ENCODE results near the gene ALDH1A2.
"Not testable (repeated sequence)": the region's sequence is repeated elsewhere in the genome, so short reads cannot be mapped to it uniquely, and the experiment has no call there.

Gene ALDH1A2
- total RNA-seq = 0.15 to 0.22 reads per million in 2 donors

DNA sequence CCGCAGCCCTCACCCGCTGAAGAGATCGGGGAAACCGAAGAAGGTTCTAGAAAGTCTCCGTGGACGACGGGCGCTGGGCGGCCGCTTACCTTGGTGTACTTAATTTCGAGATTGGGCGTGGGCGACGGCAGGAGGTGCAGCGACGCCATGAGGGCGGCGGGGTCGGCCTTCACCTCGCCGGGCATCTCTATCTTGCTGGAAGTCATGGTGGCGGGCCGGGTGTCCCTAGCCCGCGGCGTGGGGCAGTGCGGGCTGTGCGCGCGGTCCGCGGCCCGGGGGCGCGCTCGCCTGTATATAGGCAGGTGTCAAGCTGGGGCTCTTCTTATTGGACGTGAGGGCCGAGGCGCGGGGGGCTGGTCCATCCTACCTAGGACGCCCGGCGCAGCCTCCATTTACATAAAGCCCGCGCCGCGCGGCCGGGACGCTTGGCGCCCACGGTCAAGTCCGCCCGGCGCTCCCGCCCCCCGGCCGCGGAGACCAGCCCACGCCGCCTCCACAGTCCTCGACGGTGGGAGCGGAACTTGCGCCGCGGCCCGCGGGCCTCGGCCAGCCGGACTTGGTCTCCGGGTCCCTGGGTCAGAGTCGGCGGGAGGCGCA, at the start of gene ALDH1A2:
Gene ALDH1A2, minus strand, starts transcription at position 267 of the 597 bp plus-strand sequence. Its CDS starts 61 bp downstream, at position 206.
- no peak for DNase-seq

DNA sequence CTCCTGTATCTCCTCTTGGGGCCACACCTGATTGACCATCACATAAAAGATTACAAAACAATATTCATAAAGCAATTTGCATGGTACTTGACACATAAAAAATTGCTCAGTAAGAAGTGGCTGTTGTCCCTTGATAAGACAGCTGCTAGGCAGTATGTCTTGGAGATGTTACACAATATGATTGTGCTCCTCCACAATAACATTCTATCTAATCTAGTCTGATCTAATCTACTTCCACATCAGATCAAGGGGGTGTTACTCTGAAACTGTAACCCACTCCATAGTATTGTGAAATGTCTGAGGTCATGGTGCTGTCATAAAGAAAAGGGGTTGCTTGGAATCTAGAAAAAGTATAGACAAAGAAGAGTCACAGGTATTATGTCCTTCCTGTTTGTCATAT, 49.3 kb upstream of the ALDH1A2 start:
- DNase-seq = no peak

DNA sequence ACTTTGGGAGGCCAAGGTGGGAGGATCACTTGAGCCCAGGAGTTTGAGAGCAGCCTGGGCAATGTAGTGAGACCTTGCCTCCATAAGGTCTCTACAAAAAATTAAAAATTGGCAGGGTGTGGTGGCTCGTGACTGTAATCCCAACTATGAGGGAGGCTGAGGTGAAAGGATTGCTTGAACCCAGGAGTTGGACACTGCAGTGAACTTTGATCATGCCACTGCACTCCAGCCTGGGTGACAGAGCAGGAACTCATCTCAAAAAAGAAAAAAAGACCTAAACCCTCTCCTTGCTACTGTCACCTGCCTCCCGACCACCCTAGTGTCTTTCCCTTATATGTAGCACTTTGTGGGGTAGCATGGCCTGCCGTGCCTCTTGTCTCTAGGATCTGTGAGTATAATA, 48.9 kb upstream of the ALDH1A2 start:
- no peak for DNase-seq

DNA sequence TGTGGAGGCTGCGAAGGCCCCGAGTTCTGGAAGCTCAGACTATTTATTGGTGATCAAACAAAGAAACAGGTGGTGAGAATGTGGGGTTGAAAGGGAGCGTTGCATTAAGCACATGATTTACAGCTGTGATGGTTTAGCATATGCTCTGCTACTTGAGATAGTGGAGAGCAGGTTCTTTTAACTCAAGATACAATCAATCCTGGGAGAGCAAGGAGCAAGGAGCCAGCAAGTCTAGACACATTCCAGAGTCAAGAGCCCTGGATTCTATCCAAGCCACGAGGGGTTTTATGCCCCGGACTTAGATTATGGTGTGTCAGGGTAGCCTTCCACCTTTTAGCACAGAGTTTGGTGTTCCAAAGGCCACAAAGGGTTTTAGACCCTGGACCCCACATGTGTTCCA, 47.8 kb upstream of the ALDH1A2 start:
- DNase-seq = not testable (repeated sequence)

DNA sequence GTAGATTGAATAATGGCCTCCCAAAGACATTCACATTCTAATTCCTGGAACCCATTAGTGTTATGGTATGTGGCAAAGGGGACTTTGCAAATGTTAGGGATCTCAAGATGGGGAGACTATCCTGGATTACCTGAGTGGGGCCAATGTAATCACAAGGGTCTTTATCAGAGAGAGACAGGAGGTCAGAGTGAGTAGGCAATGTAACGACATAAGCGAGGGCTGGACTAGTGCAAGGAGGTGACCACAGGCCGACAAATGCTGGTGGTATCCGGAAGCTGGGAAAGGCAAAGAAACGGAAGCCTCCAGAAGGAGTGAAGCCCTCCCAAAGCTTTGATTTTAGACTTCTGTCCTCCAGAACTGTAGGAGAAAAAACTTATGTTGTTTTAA, 46.2 kb upstream of the ALDH1A2 start:
- no peak for DNase-seq

DNA sequence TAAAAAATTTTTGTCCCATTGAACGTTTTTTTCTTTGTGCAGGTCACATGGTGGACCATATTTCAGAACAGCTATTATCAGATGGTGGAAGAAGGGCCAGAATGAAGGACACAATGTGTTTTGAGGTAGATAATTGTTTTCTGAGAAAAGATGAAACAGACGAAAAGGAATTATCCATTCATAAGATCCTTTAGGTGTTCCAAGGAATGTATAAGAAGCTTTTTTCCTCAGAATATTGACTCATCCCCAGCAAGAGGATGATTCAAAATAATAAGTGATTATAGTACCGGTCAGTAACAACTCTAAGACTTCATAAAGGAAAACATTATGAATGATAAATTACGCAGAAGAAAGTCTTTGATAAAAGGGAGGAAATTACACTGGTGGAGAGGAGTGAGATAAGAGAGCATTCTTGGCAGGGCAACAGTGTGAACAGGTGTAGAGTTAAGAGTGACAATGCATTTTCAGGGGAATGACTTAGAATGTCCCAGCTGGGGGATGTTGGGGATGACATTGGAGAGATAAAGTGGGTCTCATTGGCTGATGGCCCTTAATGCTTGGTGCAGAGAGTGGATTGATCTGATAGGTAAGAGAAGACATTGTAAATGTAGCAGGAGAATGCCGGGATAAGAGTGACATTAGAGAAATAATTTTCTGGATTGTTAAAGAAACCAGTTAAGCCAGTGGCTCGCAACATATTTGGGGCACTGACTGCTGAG, 45.6 kb upstream of the ALDH1A2 start:
- DNase-seq = no peak

DNA sequence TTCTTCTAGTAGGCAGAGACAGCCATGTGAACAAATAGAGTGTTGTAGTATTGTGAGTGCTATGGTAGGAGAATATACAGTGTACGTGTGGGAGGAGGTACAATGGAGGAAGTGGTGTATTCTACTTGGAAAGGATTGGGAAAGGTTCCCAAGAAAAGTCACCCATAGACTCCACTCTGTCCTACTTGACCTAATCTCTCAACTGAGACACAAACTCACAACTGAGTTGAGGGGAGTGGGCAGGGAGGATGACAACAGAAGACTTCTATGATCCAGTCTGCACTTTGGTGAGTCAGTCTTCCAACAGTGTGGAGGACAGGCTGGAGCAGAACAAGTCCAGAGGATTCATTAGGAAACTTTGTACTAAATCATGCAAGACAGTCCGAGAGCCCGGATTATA, 43.9 kb upstream of the ALDH1A2 start:
- DNase-seq = no peak

DNA sequence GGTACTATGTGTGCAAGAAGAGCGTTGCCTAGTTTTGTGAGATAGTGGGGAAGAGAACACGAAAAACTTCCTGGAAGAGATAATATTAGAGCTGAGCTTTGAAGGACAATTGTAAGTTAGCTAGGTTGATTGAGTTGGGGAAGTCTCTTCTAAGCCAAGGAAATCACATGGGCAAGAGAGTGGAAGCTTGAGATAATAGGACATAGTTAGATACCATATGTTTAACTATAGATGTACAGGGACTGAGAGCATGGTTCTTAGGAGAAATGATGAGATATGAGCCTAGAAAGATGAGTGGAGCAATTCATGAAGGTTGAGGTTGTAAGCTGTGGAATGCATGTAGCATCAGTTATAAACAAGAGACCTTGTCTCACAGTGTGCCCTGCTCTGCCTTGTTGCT, 42.6 kb upstream of the ALDH1A2 start:
- no peak for DNase-seq

DNA sequence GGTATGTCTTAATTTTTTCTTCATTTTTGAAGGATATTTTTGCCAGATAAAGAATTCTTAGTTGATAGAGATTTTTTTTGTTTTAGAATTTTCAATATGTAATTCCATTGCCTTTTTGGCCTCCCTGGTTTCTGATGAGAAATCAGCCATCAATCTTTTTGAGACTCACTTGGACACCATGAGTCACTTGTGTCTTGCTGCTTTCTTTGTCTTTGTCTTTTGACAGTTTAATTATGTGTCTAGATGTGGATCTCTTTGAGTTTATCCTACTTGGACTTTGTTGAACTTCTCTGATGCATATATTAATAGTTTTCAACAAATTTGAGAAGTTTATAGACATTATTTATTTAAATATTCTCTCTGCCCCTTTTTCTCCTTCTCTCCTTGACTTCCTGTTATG, 38.0 kb upstream of the ALDH1A2 start:
- no peak for DNase-seq

DNA sequence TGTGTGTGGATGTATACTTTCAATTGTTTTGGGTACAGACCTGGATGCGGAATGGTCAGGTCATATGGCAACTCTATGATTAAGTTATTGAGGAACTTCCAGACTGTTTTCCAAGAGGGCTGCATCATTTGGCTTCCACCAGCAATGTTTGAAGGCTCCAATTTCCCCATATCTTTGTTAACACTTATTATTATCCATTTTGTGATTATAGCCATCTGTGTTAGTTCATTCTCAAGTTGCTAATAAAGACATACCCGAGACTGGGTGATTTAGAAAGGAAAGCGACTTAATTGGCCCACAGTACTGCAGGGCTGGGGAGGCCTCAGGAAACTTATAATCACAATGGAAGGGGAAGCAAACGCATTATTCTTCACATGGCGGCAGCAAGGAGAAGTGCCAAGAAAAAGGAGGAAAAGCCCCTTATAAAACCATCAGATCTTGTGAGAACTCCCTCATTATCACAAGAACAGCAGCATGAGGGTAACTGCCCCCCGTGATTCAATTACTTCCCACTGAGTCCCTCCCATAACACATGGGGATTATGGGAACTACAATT, 31.1 kb upstream of the ALDH1A2 start:
- DNase-seq = no peak

DNA sequence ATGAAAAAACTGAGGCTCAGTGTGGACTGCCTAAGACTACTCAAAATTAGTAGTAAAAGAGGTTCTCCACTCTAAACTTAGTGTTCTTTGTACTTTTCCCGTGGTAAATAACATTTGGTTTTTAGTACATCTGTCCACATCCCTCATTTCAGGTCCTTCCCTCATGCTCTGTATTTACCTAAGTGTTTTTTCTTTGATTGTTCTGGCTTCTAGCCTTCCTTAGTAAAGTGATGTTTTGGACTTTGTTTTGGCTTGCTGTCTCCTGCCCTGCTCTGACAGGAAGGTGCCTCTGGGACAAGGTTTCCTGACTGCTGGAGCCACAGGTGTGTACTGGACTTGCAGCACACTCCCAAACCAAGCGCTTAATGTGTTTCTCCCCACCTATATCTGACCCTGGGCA, 29.9 kb upstream of the ALDH1A2 start:
- no peak for DNase-seq

DNA sequence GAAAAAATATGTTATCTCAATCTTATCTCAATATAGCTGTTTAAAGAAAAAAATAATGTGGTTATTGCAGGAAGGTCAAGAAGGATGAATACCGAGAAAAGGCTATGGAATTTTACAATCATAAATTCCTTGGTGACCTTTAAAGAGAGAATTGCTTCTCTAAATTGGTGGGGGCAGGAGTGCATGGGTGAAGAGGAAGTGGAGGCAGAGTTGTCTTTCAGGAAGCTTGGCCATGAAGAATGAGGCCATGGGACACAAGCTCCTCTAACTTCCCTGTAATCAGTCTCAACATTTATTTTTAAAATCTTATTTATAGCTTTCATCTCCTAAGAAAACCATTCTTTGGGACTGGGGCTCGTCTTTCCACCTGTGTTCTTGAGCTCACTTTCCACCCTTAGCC, 22.4 kb upstream of the ALDH1A2 start:
- DNase-seq = no peak

DNA sequence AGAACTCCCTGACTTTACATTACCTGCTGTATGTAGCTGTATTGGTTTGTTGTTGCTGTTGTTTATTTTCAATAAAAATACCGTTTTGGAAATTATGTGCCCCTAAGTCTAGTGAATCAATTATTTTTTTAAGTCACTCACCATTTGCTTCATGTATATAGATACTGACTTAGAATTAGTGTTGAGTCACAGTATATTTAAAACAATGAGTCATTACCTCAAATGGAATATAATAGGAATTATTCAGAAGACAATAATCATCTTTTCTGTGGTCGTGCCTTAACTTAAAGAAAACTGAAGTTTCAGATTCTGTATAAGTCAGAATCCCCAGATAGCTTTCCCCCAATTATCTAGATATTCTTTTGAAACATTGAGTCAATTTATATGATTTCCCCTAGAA, 21.0 kb upstream of the ALDH1A2 start:
- no peak for DNase-seq

DNA sequence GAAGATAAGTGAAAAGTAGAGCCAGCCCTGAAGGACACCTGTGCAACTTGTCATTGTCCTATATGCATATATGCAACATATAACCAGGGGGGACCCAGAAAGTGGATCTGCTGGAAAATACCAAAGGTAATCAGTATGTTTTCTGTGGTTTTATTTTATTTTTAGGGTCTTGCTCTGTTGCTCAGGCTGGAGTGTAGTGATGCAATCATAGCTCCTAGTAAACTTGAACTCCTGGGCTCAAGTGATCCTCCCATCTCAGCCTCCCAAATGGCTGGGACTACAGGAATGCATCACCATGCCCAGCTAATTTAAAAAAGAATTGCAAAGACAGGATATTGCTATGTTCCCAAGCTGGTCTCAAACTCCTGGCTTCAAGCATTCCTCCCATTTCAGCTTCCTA, 18.0 kb upstream of the ALDH1A2 start:
- DNase-seq = no peak

DNA sequence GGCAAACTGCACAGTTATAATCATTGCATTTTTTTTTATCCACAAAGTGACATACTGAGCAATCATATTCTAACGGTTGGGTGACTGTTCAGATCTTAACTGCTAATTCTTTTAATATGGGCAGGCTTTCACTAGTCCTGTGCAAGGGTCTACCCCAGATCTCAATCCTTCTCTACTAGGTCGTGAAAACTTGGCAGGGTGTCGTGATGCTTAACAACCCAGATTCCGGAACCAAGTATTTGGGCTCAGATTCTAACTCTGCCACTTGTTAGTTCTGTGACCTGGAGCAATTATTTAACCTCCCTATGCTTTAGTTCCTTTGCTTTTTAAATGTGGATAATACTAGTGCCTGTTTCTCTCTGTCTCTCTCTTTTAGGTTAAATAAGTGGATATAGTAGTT, 16.4 kb upstream of the ALDH1A2 start:
- DNase-seq = no peak

DNA sequence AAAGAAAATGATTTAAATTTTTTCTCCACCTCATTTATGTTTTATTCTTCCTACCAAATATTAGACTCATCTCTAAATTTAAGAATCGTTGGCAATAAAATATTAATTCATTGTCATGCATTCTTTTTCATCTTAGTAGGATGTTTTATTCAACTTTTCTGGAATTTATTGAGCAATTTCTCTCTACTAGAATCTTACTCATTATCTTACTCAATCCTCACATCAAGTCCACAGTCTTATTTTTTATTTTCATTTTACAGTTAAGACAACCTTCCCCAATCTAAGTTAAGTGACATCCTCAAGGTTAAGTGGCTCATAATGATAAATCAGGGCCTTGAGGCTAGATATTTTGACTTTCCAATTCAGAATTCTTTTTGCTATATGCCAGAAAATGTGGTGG, 15.9 kb upstream of the ALDH1A2 start:
- no peak for DNase-seq

DNA sequence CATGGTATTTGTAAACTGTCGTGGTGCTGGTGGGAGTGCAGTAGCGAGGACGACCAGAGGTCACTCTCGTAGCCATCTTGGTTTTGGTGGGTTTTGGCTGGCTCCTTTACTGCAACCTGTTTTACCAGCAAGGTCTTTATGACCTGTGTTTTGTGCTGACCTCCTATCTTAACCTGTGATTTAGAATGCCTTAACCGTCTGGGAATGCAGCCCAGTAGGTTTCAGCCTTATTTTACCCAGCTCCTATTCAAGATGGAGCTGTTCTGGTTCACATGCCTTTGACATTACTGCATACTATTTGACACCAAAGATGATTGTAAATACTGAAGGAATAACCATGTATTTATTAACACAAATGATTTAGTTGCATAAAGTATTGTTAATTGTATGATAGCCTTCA, 15.4 kb upstream of the ALDH1A2 start:
- not testable (repeated sequence) for DNase-seq

DNA sequence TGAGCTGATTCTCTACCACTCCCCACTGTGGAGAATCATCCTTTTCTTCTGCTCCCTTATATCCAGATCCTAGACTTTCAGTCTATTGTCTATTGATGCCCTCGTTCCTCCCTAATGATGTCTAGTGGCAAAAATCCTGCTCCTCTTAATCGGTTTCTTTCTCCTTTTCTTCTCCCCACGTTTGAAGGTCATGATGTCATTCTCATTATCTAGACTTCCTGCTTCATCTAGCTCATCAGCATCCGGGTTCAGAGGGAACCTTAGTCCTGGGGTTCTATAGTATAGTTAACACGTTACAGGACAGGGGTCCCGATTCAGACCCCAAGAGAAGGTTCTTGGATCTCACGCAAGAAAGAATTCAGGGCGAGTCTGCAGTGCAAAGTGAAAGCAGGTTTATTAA, 14.9 kb upstream of the ALDH1A2 start:
- no peak for DNase-seq

DNA sequence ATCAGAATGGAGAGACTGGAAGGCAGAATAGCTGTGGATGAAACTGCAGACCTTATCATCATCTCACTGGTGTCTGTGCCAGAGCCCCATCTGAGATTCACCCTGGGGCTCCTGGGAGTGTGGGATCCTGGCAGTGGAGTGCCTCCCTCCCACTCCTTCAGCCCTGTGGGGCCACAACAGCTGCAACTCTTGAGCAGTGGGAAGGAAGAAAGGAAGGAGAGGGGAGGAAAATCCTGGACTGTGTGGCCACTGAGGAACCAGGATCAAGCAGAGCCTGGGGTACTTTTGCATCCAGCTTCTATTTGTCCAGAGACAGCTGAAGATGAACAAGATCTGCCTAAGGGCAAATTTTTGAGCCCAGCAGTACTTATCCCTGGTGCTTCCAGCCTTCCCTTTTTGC, 13.1 kb upstream of the ALDH1A2 start:
- no peak for DNase-seq

DNA sequence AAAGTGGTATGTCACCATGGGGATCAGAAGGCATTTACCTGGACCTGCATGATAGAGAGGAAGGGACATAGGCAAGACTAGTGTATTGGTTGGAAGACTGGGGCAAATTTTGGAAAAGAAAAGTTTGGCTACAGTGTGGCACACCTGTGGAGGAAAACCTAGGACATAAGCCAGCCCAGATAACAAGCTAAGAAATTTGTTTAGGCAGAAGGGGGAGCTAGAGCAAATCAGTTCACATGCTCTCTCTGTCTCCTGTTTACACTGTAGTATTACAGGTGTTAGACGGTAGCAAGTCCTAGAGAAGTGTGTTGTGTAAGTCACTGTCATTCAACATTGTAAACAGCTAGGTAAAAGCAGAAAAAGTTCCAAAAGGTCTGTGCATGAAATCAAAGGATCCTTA, 11.9 kb upstream of the ALDH1A2 start:
- DNase-seq = no peak

DNA sequence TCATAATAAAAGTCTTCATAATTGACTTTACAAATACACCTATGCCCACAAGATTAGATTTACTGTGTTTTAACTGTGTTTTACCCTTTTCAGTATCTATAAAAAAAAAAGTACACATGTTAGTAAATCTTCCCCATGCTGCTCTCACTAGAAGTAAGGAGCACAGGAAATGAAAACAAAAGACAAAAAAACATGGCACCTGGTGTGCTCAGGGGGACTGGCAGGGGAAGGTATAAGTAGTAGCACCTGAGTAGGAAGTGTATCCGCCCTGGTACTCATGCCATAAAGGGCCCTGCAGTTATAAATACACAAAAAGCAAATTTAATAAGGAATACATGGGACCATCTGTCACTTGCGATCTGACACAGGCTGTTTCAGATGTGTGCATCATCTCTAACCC, 8.9 kb upstream of the ALDH1A2 start:
- DNase-seq = no peak

DNA sequence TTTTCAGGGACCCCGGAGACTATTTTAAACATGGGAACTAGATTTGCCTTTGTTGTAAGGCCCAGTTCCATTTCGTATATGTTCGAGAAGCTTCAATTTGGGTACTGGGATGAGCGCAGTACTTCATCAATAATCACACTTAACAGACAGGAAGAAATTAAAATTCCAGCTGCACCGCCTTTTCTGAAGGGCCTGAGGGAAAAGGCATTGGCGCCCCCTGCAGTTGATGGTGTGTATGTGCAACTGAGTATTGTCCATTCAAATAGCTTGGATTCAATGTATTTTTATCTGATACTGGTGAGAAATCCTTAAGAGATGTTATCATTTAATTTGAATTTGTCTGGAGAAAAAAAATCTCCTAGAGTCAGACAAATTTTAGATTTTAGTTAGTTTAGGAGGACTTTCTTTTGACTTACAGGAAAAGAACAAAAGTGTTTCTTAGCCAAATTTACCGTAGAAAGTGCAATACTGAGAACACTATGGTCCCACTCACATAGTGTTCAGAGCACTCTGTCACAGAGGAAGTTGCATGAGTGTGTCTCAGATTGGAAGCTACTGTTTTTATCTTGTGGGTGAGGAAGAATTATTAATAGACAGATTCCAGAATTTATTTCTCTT, 5.4 kb upstream of the ALDH1A2 start:
- DNase-seq = no peak

DNA sequence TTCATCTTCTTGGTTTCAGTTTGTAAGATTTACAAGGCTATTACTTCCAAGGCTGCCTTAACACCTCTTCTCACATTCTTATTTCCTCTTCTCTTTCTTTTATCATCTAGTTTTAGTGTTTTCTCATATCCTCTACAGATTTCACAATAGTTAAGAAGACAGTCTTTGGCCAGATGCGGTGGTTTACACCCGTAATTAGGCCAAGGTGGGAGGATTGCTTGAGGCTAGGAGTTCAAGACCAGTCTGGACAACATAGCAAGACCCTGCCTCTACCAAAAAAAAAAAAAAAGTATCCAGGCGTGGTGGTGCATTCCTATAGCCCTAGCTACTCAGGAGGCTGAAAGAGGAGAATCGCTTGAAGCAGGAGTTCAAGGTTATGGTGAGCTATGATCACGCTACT, 3.5 kb upstream of the ALDH1A2 start:
- DNase-seq = no peak

All from activated gamma-delta T cell (primary cell).